Endothelial cell of umbilical vein (primary cell): Measurements from ENCODE around the gene SPEF1.

Source experiments
- EZH2 ChIP-seq: IDR thresholded peaks from 2 replicates; pipeline ENCODE4 v1.6.1; 2012; ENCODE audit warnings: borderline replicate concordance, low read depth, mild to moderate bottlenecking, moderate library complexity, low read length, inconsistent platforms; ENCODE audit not compliant: severe bottlenecking
- POLR2A ChIP-seq: IDR thresholded peaks from 2 replicates; pipeline ENCODE4 v1.6.1; 2012; ENCODE audit warnings: low read depth, mild to moderate bottlenecking, control low read depth, low read length

DNA sequence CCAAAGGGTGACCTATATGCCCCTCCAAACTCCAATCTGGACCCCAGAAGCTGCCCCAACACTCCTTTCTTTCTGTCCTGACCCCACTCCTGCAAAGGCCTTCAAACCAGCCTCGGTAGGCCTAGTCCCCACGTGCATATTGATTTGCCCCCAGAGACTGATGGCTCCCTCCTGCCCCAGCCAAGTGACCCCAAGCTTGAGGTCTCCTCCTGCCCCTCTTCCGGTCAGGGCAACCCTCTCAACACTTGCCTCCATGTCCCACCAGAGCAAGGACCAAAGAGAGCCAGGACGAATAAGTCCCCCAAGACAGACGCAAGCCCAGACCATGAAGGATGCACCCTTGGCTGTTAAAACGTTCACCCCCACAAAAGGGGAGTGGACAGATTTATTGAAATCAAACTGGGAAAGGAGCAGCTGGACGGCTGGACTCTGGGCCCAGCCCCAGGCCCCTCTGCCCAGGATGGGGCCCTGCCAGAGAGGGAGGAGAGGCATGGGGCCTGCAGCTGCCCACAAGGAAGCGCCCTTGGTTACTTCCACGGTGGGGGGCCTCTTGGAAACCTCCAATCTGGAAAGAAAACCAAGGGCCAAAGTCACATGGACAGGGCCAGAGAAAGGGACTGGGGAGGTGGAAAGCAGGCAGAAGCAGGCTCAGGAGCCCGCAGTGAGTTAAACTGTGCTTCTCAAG is 2.4 kb upstream of the SPEF1 start:
- TF ChIP-seq POLR2A (no peak), EZH2 (no peak)
